Measurements from ENCODE around the gene PTP4A2.
"Not testable (repeated sequence)": the region's sequence is repeated elsewhere in the genome, so short reads cannot be mapped to it uniquely, and the experiment has no call there.

Gene PTP4A2

GRCh38 chr1:31905681-31906080 is 32.5 kb downstream of the PTP4A2 start:
- no peak overlapping the region for H3K4me3 ChIP-seq (ENCODE audit: insufficient read depth, low read depth, low read length)

DNA sequence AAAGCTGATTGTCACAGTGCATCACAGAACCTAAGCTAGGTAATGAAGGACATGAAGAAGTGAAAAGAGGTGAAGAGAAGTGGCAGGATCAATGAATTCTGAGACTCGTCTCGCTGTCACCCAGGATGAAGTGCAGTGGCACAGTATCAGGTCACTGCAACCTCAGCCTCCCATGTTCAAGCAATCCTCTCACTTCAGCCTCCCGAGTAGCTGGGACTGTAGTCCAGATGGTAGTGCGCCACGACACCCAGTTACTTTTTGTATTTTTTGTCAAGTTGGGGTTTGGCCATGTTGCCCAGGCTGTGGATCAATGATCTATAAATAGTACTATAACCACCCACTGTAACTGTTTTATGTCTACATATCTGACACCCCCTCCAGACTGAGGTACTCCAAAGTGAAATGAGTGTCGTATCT is 33.1 kb downstream of the PTP4A2 start:
- no peaks in the 10 kb centered on the region for H3K4me1 ChIP-seq (ENCODE audit: control insufficient read depth, insufficient read depth, low read length)
- H3K27me3 ChIP-seq (ENCODE audit: control insufficient read depth, insufficient read depth, low read length, poor library complexity, severe bottlenecking): no peaks in the 10 kb centered on the region
- H3K36me3 ChIP-seq (ENCODE audit: control insufficient read depth, insufficient read depth, low read length): peaks cover 14% of the 10 kb centered on the region
- no peaks in the 10 kb centered on the region for H3K9me3 ChIP-seq (ENCODE audit: control insufficient read depth, low read length)
- H3K27ac ChIP-seq (ENCODE audit: insufficient read depth, low read depth, low read length, poor library complexity, severe bottlenecking): no peak overlapping the region
- WGBS, 2 experiments: 92 to 93% methylated on average over 5 to 6 of the region's 6 CpGs
- H3K4me3 ChIP-seq (ENCODE audit: insufficient read depth, low read depth, low read length): no peak overlapping the region

More at GRCh38 chr1:31905681-31906080, 32.5 kb downstream of the PTP4A2 start:
- WGBS, 2 experiments: 86 to 95% methylated on average over 2 of the region's 2 CpGs
- peaks cover 15% of the 10 kb centered on the region for H3K36me3 ChIP-seq (ENCODE audit: control insufficient read depth, insufficient read depth, low read length)
- H3K9me3 ChIP-seq (ENCODE audit: control insufficient read depth, low read length): no peaks in the 10 kb centered on the region
- peak overlapping the region; percentile 36 for H3K27ac ChIP-seq (ENCODE audit: insufficient read depth, low read depth, low read length, poor library complexity, severe bottlenecking)
- no peaks in the 10 kb centered on the region for H3K4me1 ChIP-seq (ENCODE audit: control insufficient read depth, insufficient read depth, low read length)
- H3K27me3 ChIP-seq (ENCODE audit: control insufficient read depth, insufficient read depth, low read length, poor library complexity, severe bottlenecking): no peaks in the 10 kb centered on the region

DNA sequence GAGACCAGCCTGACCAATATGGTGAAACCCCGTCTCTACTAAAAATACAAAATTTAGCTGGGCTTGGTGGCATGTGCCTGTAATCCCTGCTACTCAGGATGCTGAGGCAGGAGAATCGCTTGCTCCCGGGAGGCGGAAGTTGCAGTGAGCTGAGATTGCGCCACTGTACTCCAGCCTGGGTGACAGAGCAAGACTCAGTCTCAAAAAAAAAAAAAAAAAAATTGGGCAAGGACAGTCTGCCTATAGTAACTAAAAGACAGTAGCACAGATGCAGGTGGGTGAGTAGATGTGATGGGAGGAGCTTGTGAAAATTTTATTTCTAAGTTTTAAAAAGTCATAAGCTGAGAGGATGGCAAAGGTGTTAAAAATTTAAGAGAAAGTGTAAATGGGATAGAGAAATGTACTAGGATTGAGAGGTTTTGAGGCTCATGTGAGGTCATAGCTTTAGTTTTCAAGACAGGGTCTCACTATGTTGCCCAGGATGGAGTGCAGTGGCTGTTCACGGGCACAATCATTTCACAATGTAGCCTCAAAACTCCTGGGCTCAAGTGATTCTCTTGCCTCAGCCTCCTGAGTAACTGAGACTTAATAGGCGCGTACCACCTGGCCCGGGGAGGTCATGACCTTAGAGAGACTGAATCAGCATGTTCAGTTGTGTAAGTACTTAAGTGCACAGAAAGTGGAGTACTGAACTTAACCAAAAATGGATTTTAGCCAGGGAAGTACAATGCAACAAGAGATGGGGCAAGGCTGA is 33.7 kb downstream of the PTP4A2 start:
- no peak overlapping the region for H3K27ac ChIP-seq (ENCODE audit: insufficient read depth, low read depth, low read length, poor library complexity, severe bottlenecking)
- no peaks in the 10 kb centered on the region for H3K4me1 ChIP-seq (ENCODE audit: control insufficient read depth, insufficient read depth, low read length)
- WGBS, 2 experiments: 92 to 94% methylated on average over 9 of the region's 9 CpGs
- peaks cover 11% of the 10 kb centered on the region for H3K36me3 ChIP-seq (ENCODE audit: control insufficient read depth, insufficient read depth, low read length)
- H3K4me3 ChIP-seq (ENCODE audit: insufficient read depth, low read depth, low read length): no peak overlapping the region
- no peaks in the 10 kb centered on the region for H3K27me3 ChIP-seq (ENCODE audit: control insufficient read depth, insufficient read depth, low read length, poor library complexity, severe bottlenecking)
- H3K9me3 ChIP-seq (ENCODE audit: control insufficient read depth, low read length): no peaks in the 10 kb centered on the region

DNA sequence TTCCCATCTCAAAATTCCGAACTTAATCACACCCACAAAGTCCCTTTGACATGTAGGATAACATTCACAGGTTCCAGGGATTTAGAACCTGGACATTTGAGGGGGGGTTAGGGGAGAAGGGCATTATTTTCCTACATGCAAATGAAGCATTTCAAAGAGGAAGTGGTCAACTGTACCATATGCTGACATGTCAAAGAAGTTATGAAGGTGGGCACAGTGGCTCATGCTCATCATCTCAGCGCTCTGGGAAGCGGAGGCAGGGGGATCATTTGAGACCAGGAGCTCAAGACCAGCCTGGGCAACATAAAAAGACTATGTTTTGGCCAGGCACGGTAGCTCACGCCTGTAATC is 35.7 kb downstream of the PTP4A2 start:
- H3K27me3 ChIP-seq (ENCODE audit: control insufficient read depth, insufficient read depth, low read length, poor library complexity, severe bottlenecking): no peaks in the 10 kb centered on the region
- H3K4me1 ChIP-seq (ENCODE audit: control insufficient read depth, insufficient read depth, low read length): no peaks in the 10 kb centered on the region
- H3K27ac ChIP-seq (ENCODE audit: insufficient read depth, low read depth, low read length, poor library complexity, severe bottlenecking): no peak overlapping the region
- H3K4me3 ChIP-seq (ENCODE audit: insufficient read depth, low read depth, low read length): no peak overlapping the region
- H3K9me3 ChIP-seq (ENCODE audit: control insufficient read depth, low read length): no peaks in the 10 kb centered on the region
- WGBS, 2 experiments: 94% methylated on average over 5 of the region's 5 CpGs
- peaks cover 4% of the 10 kb centered on the region for H3K36me3 ChIP-seq (ENCODE audit: control insufficient read depth, insufficient read depth, low read length)

DNA sequence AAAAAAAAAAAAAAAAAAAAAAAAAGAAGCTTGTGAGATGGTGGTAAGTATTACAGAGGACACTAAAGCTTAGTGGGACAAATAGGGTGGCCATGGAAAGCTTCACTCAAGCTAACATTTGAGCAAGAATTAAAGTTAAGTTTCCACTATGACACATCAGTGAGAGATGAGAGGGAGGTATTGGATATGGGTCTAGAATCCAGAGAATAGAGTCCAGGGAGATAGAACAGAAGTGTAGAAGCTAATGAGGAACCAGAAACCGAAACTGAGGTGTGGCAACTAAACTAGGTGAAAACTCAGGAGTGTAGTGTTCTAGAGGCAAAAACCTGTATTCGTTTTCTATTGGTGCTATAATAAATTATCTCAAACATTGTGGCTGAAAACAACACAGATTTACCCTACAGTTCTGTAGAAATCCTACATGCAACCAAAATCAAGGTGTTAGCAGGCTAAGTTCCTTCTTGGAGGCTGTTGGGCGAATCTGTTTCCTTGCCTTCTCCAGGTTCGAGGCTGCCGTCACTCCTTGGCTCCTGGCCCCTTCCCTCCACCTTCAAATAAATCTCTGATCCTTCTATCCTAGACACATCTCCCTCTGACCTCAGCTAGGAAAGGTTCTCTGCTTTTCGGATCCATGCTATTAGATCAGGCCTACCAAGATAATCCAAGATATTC is 36.2 kb downstream of the PTP4A2 start:
- no peaks in the 10 kb centered on the region for H3K36me3 ChIP-seq (ENCODE audit: control insufficient read depth, insufficient read depth, low read length)
- H3K4me3 ChIP-seq (ENCODE audit: insufficient read depth, low read depth, low read length): no peak overlapping the region
- 93 to 95% methylated on average over 6 of the region's 6 CpGs for WGBS, 2 experiments
- H3K9me3 ChIP-seq (ENCODE audit: control insufficient read depth, low read length): no peaks in the 10 kb centered on the region
- no peaks in the 10 kb centered on the region for H3K27me3 ChIP-seq (ENCODE audit: control insufficient read depth, insufficient read depth, low read length, poor library complexity, severe bottlenecking)
- H3K27ac ChIP-seq (ENCODE audit: insufficient read depth, low read depth, low read length, poor library complexity, severe bottlenecking): no peak overlapping the region
- H3K4me1 ChIP-seq (ENCODE audit: control insufficient read depth, insufficient read depth, low read length): no peaks in the 10 kb centered on the region

DNA sequence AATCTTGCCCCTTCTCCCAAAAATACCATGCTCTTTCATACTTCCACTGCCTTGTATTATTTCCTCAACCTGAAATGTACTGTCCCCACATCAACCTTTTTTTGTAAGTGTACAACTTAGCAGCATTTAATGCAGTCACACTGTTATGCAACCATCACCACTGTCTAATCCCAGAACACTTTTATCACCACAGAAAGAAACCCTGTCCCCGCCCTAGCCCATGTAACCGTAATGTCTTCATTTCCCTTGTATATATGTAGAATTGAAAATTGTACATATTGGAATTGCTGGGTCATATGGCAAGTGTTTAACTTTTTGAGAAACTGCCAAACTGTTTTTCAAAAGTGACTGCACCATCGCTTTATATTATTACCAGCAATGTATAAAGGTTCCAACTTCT is 37.4 kb downstream of the PTP4A2 start:
- H3K36me3 ChIP-seq (ENCODE audit: control insufficient read depth, insufficient read depth, low read length): no peaks in the 10 kb centered on the region
- no peaks in the 10 kb centered on the region for H3K27me3 ChIP-seq (ENCODE audit: control insufficient read depth, insufficient read depth, low read length, poor library complexity, severe bottlenecking)
- H3K4me1 ChIP-seq (ENCODE audit: control insufficient read depth, insufficient read depth, low read length): no peaks in the 10 kb centered on the region
- H3K27ac ChIP-seq (ENCODE audit: insufficient read depth, low read depth, low read length, poor library complexity, severe bottlenecking): no peak overlapping the region
- no peak overlapping the region for H3K4me3 ChIP-seq (ENCODE audit: insufficient read depth, low read depth, low read length)
- WGBS, 2 experiments: 98 to 100% methylated on average over 3 of the region's 3 CpGs
- H3K9me3 ChIP-seq (ENCODE audit: control insufficient read depth, low read length): no peaks in the 10 kb centered on the region

- H3K27me3 ChIP-seq (ENCODE audit: control insufficient read depth, insufficient read depth, low read length, poor library complexity, severe bottlenecking): no peaks in the 10 kb centered on the region
- WGBS, 2 experiments: 96% methylated on average over 6 of the region's 6 CpGs
These were observed 40.6 kb downstream of the PTP4A2 start for GRCh38 chr1:31897526-31898100.

GRCh38 chr1:31895474-31896198 is 42.5 kb downstream of the PTP4A2 start:
- WGBS, 2 experiments: 95 to 96% methylated on average over 2 of the region's 2 CpGs
- not testable (repeated sequence) for H3K4me1 ChIP-seq (ENCODE audit: control insufficient read depth, insufficient read depth, low read length); H3K27ac ChIP-seq (ENCODE audit: insufficient read depth, low read depth, low read length, poor library complexity, severe bottlenecking); H3K4me3 ChIP-seq (ENCODE audit: insufficient read depth, low read depth, low read length); H3K27me3 ChIP-seq (ENCODE audit: control insufficient read depth, insufficient read depth, low read length, poor library complexity, severe bottlenecking); H3K36me3 ChIP-seq (ENCODE audit: control insufficient read depth, insufficient read depth, low read length); H3K9me3 ChIP-seq (ENCODE audit: control insufficient read depth, low read length)

More at GRCh38 chr1:31897526-31898100, 40.6 kb downstream of the PTP4A2 start:
- H3K27ac ChIP-seq (ENCODE audit: insufficient read depth, low read depth, low read length, poor library complexity, severe bottlenecking): no peak overlapping the region
- no peaks in the 10 kb centered on the region for H3K36me3 ChIP-seq (ENCODE audit: control insufficient read depth, insufficient read depth, low read length)
- H3K9me3 ChIP-seq (ENCODE audit: control insufficient read depth, low read length): no peaks in the 10 kb centered on the region
- no peak overlapping the region for H3K4me3 ChIP-seq (ENCODE audit: insufficient read depth, low read depth, low read length)
- no peaks in the 10 kb centered on the region for H3K4me1 ChIP-seq (ENCODE audit: control insufficient read depth, insufficient read depth, low read length)

DNA sequence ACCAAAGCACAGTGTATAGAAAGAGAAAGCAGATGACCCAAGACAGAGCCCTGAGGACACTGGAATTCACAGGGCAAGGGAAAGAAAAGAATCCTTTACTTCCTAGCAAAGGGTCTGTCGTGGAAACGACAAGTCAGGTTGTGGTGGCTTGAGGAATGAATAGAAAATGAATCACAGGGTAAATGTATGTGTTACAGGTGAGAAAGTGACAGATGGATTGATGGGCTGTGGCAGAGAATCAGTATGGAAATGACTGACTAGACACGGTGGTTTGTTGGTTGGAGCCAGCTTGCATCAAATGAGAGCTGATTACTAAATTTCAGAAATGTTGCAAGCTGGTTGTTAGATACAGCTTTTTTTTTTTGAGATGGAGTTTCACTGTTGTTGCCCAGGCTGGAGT is 46.9 kb downstream of the PTP4A2 start:
- H3K36me3 ChIP-seq (ENCODE audit: control insufficient read depth, insufficient read depth, low read length): no peaks in the 10 kb centered on the region
- H3K4me3 ChIP-seq (ENCODE audit: insufficient read depth, low read depth, low read length): no peak overlapping the region
- H3K27me3 ChIP-seq (ENCODE audit: control insufficient read depth, insufficient read depth, low read length, poor library complexity, severe bottlenecking): no peaks in the 10 kb centered on the region
- H3K27ac ChIP-seq (ENCODE audit: insufficient read depth, low read depth, low read length, poor library complexity, severe bottlenecking): no peak overlapping the region
- no peaks in the 10 kb centered on the region for H3K4me1 ChIP-seq (ENCODE audit: control insufficient read depth, insufficient read depth, low read length)
- H3K9me3 ChIP-seq (ENCODE audit: control insufficient read depth, low read length): no peaks in the 10 kb centered on the region
- 86 to 87% methylated on average over 3 of the region's 3 CpGs for WGBS, 2 experiments

DNA sequence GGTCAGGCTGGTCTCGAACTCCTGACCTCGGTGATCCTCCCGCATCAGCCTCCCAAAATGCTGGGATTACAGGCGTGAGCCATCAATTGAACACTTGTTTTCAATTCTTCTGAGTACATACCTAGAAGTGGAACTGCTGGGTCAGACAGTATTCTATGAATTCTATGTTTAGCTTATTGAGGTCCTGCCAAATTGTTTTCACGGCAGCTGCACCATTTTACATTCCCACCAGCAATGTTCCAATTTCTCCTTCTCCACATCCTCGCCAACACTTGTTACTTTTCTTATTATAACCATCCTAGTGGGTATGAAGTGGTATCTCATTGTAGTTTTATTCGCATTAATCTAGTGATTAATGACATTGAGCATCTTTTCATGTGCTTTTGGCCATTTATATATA is 49.9 kb downstream of the PTP4A2 start:
- no peak overlapping the region for H3K27ac ChIP-seq (ENCODE audit: insufficient read depth, low read depth, low read length, poor library complexity, severe bottlenecking)
- no peaks in the 10 kb centered on the region for H3K9me3 ChIP-seq (ENCODE audit: control insufficient read depth, low read length)
- no peak overlapping the region for H3K4me3 ChIP-seq (ENCODE audit: insufficient read depth, low read depth, low read length)
- H3K27me3 ChIP-seq (ENCODE audit: control insufficient read depth, insufficient read depth, low read length, poor library complexity, severe bottlenecking): no peaks in the 10 kb centered on the region
- H3K36me3 ChIP-seq (ENCODE audit: control insufficient read depth, insufficient read depth, low read length): no peaks in the 10 kb centered on the region
- WGBS, 2 experiments: 90 to 97% methylated on average over 5 to 7 of the region's 7 CpGs
- no peaks in the 10 kb centered on the region for H3K4me1 ChIP-seq (ENCODE audit: control insufficient read depth, insufficient read depth, low read length)
